ENCODE measurements around the gene CLP1. TPM values are rescaled to one million over a fixed set of nuclear protein-coding genes. Genes with fewer than 3 reads are reported as not detected.
"Not testable (repeated sequence)": the region's sequence is repeated elsewhere in the genome, so short reads cannot be mapped to it uniquely, and the experiment has no call there.

CLP1 gene
- polyA plus RNA-seq, 1 donor (not counting 4 experiments of a cell fraction or from before 2014, with no cell fraction given), result 25.0 TPM

- Histone ChIP-seq H2AFZ (ENCODE audit: control insufficient read depth, low read length) (no peak overlapping the region), H3K27ac (ENCODE audit: control insufficient read depth, insufficient read depth, low read length) (peak overlapping the region; percentile 81), H3K4me2 (ENCODE audit: control insufficient read depth, extremely low read depth, insufficient read depth, low read depth, low read length) (peak overlapping the region; percentile 86), H3K27me3 (ENCODE audit: control insufficient read depth, extremely low read depth, insufficient read depth, low read length) (no peaks in the 10 kb centered on the region), H3K79me2 (ENCODE audit: control insufficient read depth, insufficient read depth, low read length) (peaks cover 71% of the 10 kb centered on the region), H3K36me3 (ENCODE audit: control insufficient read depth in 2 of 2, extremely low read depth in 1 of 2, insufficient read depth in 2 of 2, low read length in 2 of 2) (peaks cover 9 to 28% of the 10 kb centered on the region in 2 experiments), H3K9me1 (ENCODE audit: control insufficient read depth, extremely low read depth, insufficient read depth, low read length) (no peaks in the 10 kb centered on the region), H3K9ac (ENCODE audit: control insufficient read depth, extremely low read depth, insufficient read depth, low read length) (no peak overlapping the region), H3K9me3 (ENCODE audit: control insufficient read depth, low read depth, low read length) (no peaks in the 10 kb centered on the region), H4K20me1 (ENCODE audit: control insufficient read depth, extremely low read depth, insufficient read depth, low read length) (peaks cover 4% of the 10 kb centered on the region), H3K4me1 (ENCODE audit: control insufficient read depth, extremely low read depth, insufficient read depth, low read length) (peaks cover 22% of the 10 kb centered on the region), H3K4me3 (ENCODE audit: control insufficient read depth in 2 of 3, extremely low read depth in 1 of 3, insufficient read depth in 2 of 3, low read depth in 1 of 3, low read length in 3 of 3) (peak overlapping the region in 1 of 3 experiments; percentile 28)
- TF ChIP-seq CTCF (optimal IDR thresholded peaks at IDR 0.05 in 1 of 3, IDR thresholded peaks at IDR 0.05 in 1 of 3, conservative IDR thresholded peaks at IDR 0.05 in 1 of 3; ENCODE audit: extremely low read depth in 1 of 3, insufficient read depth in 2 of 3, low read length in 3 of 3) (no peak), EZH2 (IDR thresholded peaks at IDR 0.05; ENCODE audit: low read length) (no peak)
- DNase-seq (ENCODE audit: low read depth, low spot score) (no peak), FAIRE-seq (peak; percentile 55)
- dilution Hi-C loops (cut with MboI; ENCODE audit: extremely low pct_ligation_motif_present, low sequenced_read_pairs), result no loop called here
Observed at GRCh38 chr11:57680552-57680874, 23.0 kb downstream of the CLP1 start.

DNA sequence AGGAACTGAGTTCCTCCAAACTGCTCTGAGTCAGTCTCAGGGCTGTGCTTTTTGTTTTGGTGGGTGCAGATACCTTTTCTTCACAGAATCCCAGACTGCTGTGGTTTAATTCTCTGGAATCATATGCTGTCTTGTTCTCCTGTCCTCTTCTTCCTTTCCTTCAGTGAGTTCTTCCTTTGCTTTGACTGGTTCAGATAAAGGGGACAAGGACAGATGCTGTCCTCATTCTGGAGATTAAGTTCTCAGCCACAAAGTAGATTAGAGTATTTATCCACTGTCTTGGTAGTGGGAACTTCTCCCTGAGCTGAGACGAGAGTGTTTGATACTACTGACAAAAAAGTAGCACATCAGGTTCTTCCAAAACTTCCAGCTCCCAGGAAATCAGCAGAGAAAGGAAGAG lies 23.6 kb downstream of the CLP1 start:
- FAIRE-seq (no peak), DNase-seq (ENCODE audit: low read depth, low spot score) (no peak)
- Histone ChIP-seq H2AFZ (ENCODE audit: control insufficient read depth, low read length) (no peak overlapping the region), H3K4me1 (ENCODE audit: control insufficient read depth, extremely low read depth, insufficient read depth, low read length) (peaks cover 22% of the 10 kb centered on the region), H3K4me3 (ENCODE audit: control insufficient read depth in 2 of 3, extremely low read depth in 1 of 3, insufficient read depth in 2 of 3, low read depth in 1 of 3, low read length in 3 of 3) (no peak overlapping the region), H3K9me3 (ENCODE audit: control insufficient read depth, low read depth, low read length) (no peaks in the 10 kb centered on the region), H4K20me1 (ENCODE audit: control insufficient read depth, extremely low read depth, insufficient read depth, low read length) (peaks cover 4% of the 10 kb centered on the region), H3K27ac (ENCODE audit: control insufficient read depth, insufficient read depth, low read length) (peak overlapping the region; percentile 24), H3K9me1 (ENCODE audit: control insufficient read depth, extremely low read depth, insufficient read depth, low read length) (no peaks in the 10 kb centered on the region), H3K79me2 (ENCODE audit: control insufficient read depth, insufficient read depth, low read length) (peaks cover 68% of the 10 kb centered on the region), H3K36me3 (ENCODE audit: control insufficient read depth in 2 of 2, extremely low read depth in 1 of 2, insufficient read depth in 2 of 2, low read length in 2 of 2) (peaks cover 11 to 26% of the 10 kb centered on the region in 2 experiments), H3K9ac (ENCODE audit: control insufficient read depth, extremely low read depth, insufficient read depth, low read length) (no peak overlapping the region), H3K4me2 (ENCODE audit: control insufficient read depth, extremely low read depth, insufficient read depth, low read depth, low read length) (peak overlapping the region; percentile 86), H3K27me3 (ENCODE audit: control insufficient read depth, extremely low read depth, insufficient read depth, low read length) (no peaks in the 10 kb centered on the region)
- TF ChIP-seq CTCF (optimal IDR thresholded peaks at IDR 0.05 in 1 of 3, IDR thresholded peaks at IDR 0.05 in 1 of 3, conservative IDR thresholded peaks at IDR 0.05 in 1 of 3; ENCODE audit: extremely low read depth in 1 of 3, insufficient read depth in 2 of 3, low read length in 3 of 3), result no peak
- dilution Hi-C loops (cut with MboI; ENCODE audit: extremely low pct_ligation_motif_present, low sequenced_read_pairs), result no loop called here

GRCh38 chr11:57690474-57690873 lies 32.9 kb downstream of the CLP1 start:
- Histone ChIP-seq H3K36me3 (ENCODE audit: control insufficient read depth in 2 of 2, extremely low read depth in 1 of 2, insufficient read depth in 2 of 2, low read length in 2 of 2) (peaks cover 23 to 37% of the 10 kb centered on the region in 2 experiments), H3K79me2 (ENCODE audit: control insufficient read depth, insufficient read depth, low read length) (peaks cover 22% of the 10 kb centered on the region)
- H3K9me3 ChIP-seq (ENCODE audit: control insufficient read depth, low read depth, low read length); H3K4me3 ChIP-seq (ENCODE audit: control insufficient read depth in 2 of 3, extremely low read depth in 1 of 3, insufficient read depth in 2 of 3, low read depth in 1 of 3, low read length in 3 of 3); H3K27me3 ChIP-seq (ENCODE audit: control insufficient read depth, extremely low read depth, insufficient read depth, low read length); H3K9me1 ChIP-seq (ENCODE audit: control insufficient read depth, extremely low read depth, insufficient read depth, low read length); H3K4me1 ChIP-seq (ENCODE audit: control insufficient read depth, extremely low read depth, insufficient read depth, low read length); H3K4me2 ChIP-seq (ENCODE audit: control insufficient read depth, extremely low read depth, insufficient read depth, low read depth, low read length); FAIRE-seq; H4K20me1 ChIP-seq (ENCODE audit: control insufficient read depth, extremely low read depth, insufficient read depth, low read length); DNase-seq (ENCODE audit: low read depth, low spot score); dilution Hi-C loops (cut with MboI; ENCODE audit: extremely low pct_ligation_motif_present, low sequenced_read_pairs); H3K9ac ChIP-seq (ENCODE audit: control insufficient read depth, extremely low read depth, insufficient read depth, low read length); H3K27ac ChIP-seq (ENCODE audit: control insufficient read depth, insufficient read depth, low read length); H2AFZ ChIP-seq (ENCODE audit: control insufficient read depth, low read length): not testable (repeated sequence)
